Measurements from ENCODE around the gene TLE4.

- TF ChIP-seq POLR2A (IDR thresholded peaks at IDR 0.05) (no peak), CTCF (IDR thresholded peaks at IDR 0.05) (no peak), POLR2AphosphoS5 (IDR thresholded peaks at IDR 0.05) (no peak), EP300 (IDR thresholded peaks at IDR 0.05; ENCODE audit: low read depth) (no peak)
Observed at GRCh38 chr9:79646096-79646495, 74.3 kb downstream of the TLE4 start.
